ENCODE data around the gene RPAP3.

Gene RPAP3

DNA sequence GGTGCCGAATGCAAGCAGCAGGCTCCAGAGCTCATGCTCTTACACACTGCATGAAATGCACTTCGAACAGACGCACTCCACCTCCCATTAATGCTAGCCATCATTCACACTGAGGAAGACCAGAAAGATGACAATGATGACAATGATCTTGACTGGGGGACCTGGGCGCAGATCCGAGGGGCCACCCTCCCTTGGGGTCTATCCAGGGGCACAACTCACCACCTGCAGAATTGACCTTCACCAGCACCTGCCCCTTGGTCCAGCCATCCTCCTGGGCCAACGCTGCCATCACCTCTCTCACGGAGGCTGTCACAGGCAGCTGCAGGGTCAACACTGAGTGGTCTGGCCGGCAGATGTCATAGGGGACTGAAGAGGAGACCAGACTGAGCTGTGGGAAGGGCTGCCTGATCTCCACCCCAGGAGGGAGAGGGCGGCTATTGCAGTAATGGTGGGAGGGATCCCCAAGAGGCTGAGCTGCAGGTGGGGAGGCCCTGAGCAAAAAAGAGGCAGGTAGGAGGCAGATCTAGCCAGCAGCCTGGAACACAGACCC lies 37.6 kb upstream of the RPAP3 start:
- no peak for DNase-seq (ENCODE audit: low spot score)

DNA sequence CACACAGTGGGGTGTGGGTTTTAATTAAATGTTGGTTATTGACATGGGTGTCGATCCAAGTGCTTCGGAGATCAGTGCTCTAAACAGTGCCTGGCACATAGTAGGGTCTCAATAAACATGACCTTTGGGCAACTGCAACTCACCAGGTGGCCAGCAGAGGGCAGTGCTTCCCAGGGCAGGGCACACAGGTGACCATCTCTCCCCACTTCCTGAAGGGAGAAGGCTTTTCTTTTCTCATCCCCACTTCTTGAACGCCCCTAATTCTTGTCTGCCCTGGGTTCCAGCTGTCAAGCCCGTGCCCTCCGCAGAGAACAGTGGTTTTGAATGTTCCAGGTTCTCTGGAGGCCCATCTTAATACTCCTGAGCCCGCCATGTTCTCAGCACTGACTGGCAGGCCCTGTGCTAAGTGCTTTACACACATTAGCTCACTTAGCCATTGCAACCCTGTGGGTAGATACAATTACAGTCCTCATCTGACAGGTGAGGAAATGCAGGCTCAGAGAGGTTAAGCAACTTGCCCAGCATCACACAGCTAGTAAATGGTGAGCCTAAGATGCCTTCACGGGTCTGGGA lies 36.5 kb upstream of the RPAP3 start:
- no peak for DNase-seq (ENCODE audit: low spot score)

GRCh38 chr12:47741340-47741703 lies 35.5 kb upstream of the RPAP3 start:
- no peak for DNase-seq (ENCODE audit: low spot score)

GRCh38 chr12:47740606-47741339 lies 34.9 kb upstream of the RPAP3 start:
- DNase-seq (ENCODE audit: low spot score), result no peak

DNA sequence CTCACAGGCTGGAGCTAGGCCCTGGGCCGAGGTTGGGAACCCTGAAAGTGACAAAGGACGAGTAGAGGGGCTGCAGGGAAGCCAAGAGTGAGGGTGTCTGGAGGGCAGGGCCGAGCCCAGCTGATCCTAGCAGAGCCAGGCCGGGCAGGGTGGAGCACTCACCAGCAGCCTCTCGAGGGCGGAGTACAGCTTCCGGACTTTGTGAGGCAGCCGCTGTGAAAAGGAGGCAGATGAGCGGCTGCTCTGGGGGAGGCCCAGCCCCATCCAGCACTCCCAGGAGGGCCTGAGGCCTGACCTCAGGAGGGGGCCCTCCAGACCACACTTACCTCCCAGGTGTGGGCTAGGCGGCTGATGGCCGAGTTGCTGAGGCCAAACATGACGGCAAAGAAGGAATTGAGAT lies 34.1 kb upstream of the RPAP3 start:
- no peak for DNase-seq (ENCODE audit: low spot score)

DNA sequence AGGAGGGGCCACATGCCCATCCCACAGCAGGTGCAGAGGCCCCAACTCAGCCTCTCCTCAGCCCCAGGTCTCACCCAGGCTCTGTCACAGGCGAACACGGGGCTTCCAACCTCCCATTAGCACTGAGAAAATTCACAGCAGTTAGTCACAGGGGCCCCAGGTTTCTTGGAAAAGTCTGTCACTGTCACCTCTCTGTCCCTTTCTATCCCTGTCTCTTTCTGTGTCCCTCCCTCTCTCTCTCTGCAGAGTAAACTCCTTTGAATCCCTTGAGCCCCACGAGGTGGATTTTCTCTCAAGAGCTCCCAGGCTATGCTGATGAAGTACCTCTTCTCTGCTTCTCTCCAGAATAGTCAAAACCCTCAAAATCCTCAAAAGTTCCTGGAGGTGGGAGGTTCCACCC lies 33.5 kb upstream of the RPAP3 start:
- DNase-seq (ENCODE audit: low spot score), result no peak

GRCh38 chr12:47737936-47738594 lies 32.2 kb upstream of the RPAP3 start:
- no peak for DNase-seq (ENCODE audit: low spot score)

DNA sequence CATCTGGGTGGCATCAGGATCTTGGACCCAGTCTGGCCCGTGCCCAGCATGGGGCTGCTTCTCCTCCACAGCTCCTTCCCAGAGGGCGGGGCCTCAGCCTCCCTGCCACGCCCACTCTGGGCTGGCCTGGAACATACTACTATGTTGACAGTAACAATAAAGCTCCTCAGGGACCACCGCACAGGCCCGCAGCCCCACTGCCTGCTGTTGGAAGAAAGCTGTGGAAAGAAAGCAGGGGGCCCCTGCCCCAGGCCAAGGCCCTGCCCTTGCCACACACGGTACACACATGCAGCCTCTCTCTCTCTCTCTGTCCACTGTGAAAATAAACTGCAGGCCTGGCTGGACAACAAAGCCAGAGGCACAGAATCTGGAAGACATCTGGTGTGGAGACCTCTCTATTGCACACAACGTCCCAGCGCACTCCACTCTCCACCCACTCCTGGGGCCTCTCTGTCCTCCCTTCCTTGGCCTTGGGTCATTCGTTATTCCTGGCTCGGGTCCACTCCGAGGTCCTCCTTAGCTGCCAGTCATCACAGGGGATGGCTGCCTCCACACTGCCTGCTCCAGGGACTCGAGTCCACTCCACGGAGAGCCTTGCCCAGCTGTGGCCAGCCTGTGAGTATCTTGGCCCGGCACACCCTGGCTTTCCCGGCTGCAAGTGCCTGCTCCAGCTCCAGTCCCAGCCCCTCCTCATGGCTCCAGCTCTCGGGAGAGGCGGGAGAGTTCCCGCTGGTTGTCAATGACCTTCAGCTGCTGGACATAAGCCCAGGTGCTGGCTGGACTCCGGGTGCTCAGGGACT lies 31.2 kb upstream of the RPAP3 start:
- no peak for DNase-seq (ENCODE audit: low spot score)

GRCh38 chr12:47736216-47736615 lies 30.4 kb upstream of the RPAP3 start:
- DNase-seq (ENCODE audit: low spot score), result no peak

DNA sequence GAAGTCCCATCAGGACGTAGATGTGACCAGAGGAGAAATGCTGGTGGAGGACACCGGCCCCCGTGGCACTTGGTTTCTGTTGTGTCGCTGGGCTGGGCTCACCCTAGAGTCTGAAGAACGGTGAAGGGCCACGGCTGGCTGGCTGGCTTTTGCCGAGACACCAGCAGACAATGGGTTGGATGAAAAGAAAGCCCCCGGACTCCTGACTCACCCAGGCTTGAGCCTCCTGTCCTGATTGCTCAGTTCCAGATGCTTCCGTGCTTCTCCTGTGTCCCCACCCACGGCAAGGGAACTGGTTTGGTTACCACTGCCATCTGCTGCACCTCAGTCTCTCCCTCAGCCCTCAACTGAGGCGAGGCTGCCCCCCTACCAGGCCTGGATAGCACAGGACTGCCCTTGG lies 29.8 kb upstream of the RPAP3 start:
- DNase-seq (ENCODE audit: low spot score), result no peak

- DNase-seq (ENCODE audit: low spot score), result no peak
These were observed 29.1 kb upstream of the RPAP3 start for GRCh38 chr12:47734725-47735480.

- DNase-seq (ENCODE audit: low spot score), result no peak
These were observed 27.3 kb upstream of the RPAP3 start for GRCh38 chr12:47733142-47733541.

- DNase-seq (ENCODE audit: low spot score), result no peak
These were observed 26.7 kb upstream of the RPAP3 start for GRCh38 chr12:47732504-47732903.

DNA sequence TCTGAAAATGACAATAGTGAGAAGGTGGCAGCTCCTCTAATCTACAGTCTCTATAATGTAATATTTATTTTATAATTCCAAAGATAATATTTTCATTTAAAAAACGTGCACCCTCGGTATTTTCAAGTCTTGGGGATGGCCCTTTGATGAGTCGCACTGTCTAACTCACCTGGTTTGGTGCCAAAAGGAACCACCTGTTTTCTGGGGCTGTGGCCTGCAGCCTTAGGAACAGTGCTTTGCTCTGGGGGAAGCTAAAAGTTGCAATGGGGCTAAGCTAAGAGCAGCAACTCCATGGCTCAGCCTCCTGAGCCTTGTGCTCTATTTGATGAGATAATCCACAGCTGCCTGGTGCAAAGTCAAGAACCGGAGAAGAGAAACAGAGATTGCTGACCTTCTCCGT lies 25.9 kb upstream of the RPAP3 start:
- DNase-seq (ENCODE audit: low spot score), result no peak

- no peak for DNase-seq (ENCODE audit: low spot score)
These were observed 24.5 kb upstream of the RPAP3 start for GRCh38 chr12:47730341-47730744.

DNA sequence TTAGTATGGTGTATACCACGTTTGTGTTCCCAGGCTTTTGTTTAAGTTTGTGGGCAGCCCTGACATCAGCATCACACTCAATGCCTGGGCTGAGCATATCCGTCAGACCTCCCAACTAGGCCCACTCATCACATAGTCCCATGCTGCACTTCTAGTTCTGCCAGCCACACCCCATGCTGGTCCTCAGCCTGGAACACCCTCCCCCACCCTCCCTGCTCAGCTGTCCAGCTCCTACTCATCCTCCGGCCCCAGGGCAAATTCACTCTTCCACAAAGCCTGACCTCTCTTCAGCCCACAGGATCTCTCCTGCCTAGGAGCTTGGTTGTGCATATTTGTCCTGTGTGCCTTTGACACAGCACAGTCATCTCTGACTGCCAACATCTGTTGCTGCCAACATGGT lies 23.4 kb upstream of the RPAP3 start:
- no peak for DNase-seq (ENCODE audit: low spot score)

DNA sequence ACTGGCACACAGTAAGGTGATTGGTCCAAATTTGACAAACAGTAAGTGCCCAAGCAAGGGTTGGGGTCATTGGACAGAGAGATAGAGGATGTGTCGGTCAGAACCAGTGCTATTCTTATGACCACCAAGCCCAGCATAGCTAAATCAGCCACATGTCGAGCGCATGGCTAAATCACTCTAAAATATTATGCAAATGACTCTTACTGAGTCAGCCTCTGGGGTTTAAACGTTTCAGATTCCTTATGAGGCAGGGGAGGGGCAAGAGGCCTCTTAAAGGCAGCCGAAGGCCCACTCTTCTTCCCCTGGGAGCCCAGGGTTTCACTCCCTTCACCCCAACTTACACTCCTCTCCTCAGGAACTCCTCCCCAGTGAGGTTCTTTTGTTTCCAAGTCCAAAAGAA lies 20.1 kb upstream of the RPAP3 start:
- DNase-seq (ENCODE audit: low spot score), result no peak

- DNase-seq (ENCODE audit: low spot score), result no peak
These were observed 19.4 kb upstream of the RPAP3 start, which contains the start of gene ENDOU for GRCh38 chr12:47725091-47725772. Gene ENDOU (minus strand): TSS chr12:47725490. CDS start chr12:47725413, 77 bp downstream.

DNA sequence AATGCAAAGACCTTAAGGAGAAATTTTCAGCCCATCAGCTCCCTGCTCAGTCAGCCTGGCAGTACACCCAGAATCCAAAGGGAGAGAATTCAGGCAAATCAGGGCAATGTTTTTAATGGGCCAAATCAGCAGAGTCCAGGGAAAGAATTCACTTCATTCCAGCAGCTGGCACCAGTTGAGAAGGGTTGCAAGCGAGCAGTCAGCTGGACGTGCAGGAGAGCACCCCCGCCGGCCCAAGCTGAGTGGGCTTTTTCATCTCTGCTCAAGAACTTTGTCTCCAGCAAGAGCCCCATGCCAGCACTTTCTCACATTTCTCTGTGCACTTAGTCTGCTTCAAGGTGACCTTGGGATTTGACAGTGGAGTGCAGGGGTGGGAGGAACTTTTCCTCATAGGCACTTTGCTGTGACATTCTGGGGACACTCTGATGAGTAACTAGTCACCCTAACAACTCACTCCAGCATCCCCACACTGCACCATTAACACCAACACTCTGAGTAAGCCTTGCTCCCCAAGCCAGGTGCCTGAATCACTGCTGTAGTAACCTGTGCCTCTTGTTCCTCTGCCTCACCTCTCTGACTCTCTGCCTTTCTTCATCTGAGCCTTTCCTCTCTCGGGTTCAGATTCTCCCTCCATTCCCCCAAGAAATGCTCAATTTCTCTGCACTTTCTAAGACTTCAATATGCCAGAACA lies 17.3 kb upstream of the RPAP3 start:
- DNase-seq (ENCODE audit: low spot score), result no peak

DNA sequence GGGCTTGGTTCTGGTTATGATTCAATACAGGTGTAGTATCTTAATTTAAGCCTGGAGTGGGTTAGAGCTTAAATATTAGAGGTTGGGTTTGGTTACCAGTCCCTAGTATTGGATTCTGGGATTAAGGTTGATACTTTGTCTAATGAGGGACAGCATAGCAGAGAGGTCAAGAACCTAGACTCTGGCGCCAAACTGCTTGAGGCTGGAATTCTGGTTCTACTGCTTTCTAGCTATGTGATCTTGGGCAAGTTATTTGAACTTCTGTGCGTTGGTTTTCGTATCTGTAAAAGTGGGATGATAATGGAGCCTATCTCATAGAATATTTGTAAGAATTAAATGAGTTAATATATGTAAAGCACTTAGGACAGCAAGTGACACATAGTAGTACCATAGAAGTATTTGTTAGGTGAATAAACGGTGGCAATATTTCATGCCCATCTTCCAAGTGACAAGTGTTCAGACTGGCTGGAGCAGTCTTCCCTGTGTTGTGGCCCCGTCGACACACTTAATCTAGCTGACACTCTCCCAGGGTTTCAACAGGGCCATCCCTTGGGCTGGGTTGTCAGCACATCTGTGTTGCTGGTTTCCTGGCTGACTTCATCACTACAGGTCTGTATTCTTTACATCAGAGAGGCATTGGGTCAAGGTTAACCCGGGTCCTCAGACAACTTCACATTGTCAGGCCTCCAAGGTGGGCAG lies 16.5 kb upstream of the RPAP3 start:
- no peak for DNase-seq (ENCODE audit: low spot score)

Measured in ecto neural progenitor cell (in vitro differentiated cells).